ENCODE measurements around the gene TNK2. TPM values are rescaled to one million over a fixed set of nuclear protein-coding genes. Genes with fewer than 3 reads are reported as not detected.
"Not testable (repeated sequence)": the region's sequence is repeated elsewhere in the genome, so short reads cannot be mapped to it uniquely, and the experiment has no call there.

The TNK2 gene
- total RNA-seq, 1 donor from 2014 or later = 35.5 TPM

- H3K27ac Mint-ChIP-seq (ENCODE audit: unreplicated experiment) = no peak overlapping the region
- peak; percentile 10 for DNase-seq (ENCODE audit: low spot score)
- H3K9me3 Mint-ChIP-seq (ENCODE audit: low read depth) = no peaks in the 10 kb centered on the region
- no peaks in the 10 kb centered on the region for H3K4me1 Mint-ChIP-seq (ENCODE audit: low read depth)
- H3K36me3 Mint-ChIP-seq (ENCODE audit: low read depth) = no peaks in the 10 kb centered on the region
- H3K27me3 Mint-ChIP-seq (ENCODE audit: low read depth) = peaks cover 8% of the 10 kb centered on the region
- H3K4me3 Mint-ChIP-seq (ENCODE audit: unreplicated experiment) = no peak overlapping the region
- TF ChIP-seq, protein P1, sequence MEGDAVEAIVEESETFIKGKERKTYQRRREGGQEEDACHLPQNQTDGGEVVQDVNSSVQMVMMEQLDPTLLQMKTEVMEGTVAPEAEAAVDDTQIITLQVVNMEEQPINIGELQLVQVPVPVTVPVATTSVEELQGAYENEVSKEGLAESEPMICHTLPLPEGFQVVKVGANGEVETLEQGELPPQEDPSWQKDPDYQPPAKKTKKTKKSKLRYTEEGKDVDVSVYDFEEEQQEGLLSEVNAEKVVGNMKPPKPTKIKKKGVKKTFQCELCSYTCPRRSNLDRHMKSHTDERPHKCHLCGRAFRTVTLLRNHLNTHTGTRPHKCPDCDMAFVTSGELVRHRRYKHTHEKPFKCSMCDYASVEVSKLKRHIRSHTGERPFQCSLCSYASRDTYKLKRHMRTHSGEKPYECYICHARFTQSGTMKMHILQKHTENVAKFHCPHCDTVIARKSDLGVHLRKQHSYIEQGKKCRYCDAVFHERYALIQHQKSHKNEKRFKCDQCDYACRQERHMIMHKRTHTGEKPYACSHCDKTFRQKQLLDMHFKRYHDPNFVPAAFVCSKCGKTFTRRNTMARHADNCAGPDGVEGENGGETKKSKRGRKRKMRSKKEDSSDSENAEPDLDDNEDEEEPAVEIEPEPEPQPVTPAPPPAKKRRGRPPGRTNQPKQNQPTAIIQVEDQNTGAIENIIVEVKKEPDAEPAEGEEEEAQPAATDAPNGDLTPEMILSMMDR (IDR thresholded peaks at IDR 0.05) = no peak
Observed at GRCh38 chr3:195921334-195921791, 13.0 kb upstream of the TNK2 start.

DNA sequence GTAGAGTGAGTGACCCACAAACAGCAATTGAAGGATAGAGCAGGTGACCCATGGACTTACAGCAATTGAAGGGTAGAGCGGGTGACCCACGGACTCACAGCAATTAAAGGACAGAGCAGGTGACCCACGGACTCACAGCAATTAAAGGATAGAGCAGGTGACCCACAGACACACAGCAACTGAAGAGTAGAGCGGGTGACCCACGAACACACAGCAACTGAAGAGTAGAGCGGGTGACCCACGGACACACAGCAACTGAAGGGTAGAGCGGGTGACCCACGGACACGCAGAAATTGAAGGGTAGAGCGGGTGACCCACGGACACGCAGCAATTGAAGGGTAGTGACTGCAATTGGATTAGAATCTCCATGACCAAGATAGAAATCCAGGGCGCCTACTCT is 9.8 kb upstream of the TNK2 start:
- no peak overlapping the region for H3K4me3 Mint-ChIP-seq (ENCODE audit: unreplicated experiment)
- peaks cover 7% of the 10 kb centered on the region for H3K27me3 Mint-ChIP-seq (ENCODE audit: low read depth)
- no peaks in the 10 kb centered on the region for H3K36me3 Mint-ChIP-seq (ENCODE audit: low read depth)
- DNase-seq (ENCODE audit: low spot score) = peak; percentile 63
- no peak overlapping the region for H3K27ac Mint-ChIP-seq (ENCODE audit: unreplicated experiment)
- TF ChIP-seq, protein P1 (IDR thresholded peaks at IDR 0.05) = no peak
- no peaks in the 10 kb centered on the region for H3K9me3 Mint-ChIP-seq (ENCODE audit: low read depth)
- peaks cover 5% of the 10 kb centered on the region for H3K4me1 Mint-ChIP-seq (ENCODE audit: low read depth)

DNA sequence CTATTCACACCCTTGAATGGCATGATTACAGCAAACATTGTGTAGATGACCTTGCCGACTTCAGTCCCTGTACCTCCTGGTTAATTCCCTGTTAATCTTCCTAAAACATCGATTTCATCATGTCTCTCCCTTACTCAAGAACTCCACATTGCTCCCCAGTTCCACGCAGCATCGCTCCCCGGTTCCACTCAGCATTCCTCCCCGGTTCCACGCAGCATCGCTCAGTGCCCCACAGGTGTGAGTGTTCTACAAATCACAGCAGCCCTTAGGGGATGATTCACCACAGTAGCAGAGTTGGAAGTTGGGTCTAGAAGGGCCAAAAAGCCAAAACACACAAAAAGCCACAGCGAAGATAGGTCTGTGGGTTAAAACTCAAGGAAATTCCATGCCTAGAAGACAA is 8.6 kb upstream of the TNK2 start:
- H3K27me3 Mint-ChIP-seq (ENCODE audit: low read depth) = peaks cover 7% of the 10 kb centered on the region
- DNase-seq (ENCODE audit: low spot score) = peak; percentile 36
- H3K36me3 Mint-ChIP-seq (ENCODE audit: low read depth) = no peaks in the 10 kb centered on the region
- TF ChIP-seq, protein P1 (IDR thresholded peaks at IDR 0.05) = no peak
- no peak overlapping the region for H3K4me3 Mint-ChIP-seq (ENCODE audit: unreplicated experiment)
- H3K4me1 Mint-ChIP-seq (ENCODE audit: low read depth) = peaks cover 6% of the 10 kb centered on the region
- H3K27ac Mint-ChIP-seq (ENCODE audit: unreplicated experiment) = no peak overlapping the region
- H3K9me3 Mint-ChIP-seq (ENCODE audit: low read depth) = no peaks in the 10 kb centered on the region

DNA sequence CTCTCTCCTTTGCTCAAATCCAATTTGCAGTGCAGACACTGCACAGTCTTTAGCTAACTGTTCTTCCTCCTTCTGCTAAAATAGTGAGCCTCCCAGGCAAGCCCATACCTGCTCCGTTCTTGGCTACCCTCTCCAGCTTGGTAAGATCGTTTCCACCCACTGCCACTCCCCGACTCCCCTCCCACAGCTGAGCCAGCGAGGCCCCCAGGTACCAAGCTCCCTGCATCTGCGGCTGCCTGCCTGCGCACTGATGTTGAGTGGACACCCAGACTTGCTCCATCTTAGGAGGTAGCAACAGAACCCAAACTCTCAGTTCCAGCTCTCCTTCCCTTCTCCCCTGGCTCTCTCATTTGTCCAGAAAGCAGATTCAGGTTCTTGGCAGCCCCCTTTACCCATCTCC is 7.9 kb upstream of the TNK2 start:
- peak; percentile 79 for DNase-seq (ENCODE audit: low spot score)
- Mint-ChIP-seq H3K4me3 (ENCODE audit: unreplicated experiment) (no peak overlapping the region), H3K27ac (ENCODE audit: unreplicated experiment) (no peak overlapping the region), H3K9me3 (ENCODE audit: low read depth) (no peaks in the 10 kb centered on the region), H3K4me1 (ENCODE audit: low read depth) (peaks cover 8% of the 10 kb centered on the region), H3K27me3 (ENCODE audit: low read depth) (peaks cover 7% of the 10 kb centered on the region), H3K36me3 (ENCODE audit: low read depth) (no peaks in the 10 kb centered on the region)
- TF ChIP-seq, protein P1 (IDR thresholded peaks at IDR 0.05) = no peak

- peak overlapping the region; percentile 69 for H3K27ac Mint-ChIP-seq (ENCODE audit: unreplicated experiment)
- no peaks in the 10 kb centered on the region for H3K9me3 Mint-ChIP-seq (ENCODE audit: low read depth)
- H3K4me3 Mint-ChIP-seq (ENCODE audit: unreplicated experiment) = no peak overlapping the region
- no peak for DNase-seq (ENCODE audit: low spot score)
- H3K36me3 Mint-ChIP-seq (ENCODE audit: low read depth) = no peaks in the 10 kb centered on the region
- peaks cover 7% of the 10 kb centered on the region for H3K27me3 Mint-ChIP-seq (ENCODE audit: low read depth)
- TF ChIP-seq, protein P1 (IDR thresholded peaks at IDR 0.05) = peak; percentile 99
- peaks cover 14% of the 10 kb centered on the region for H3K4me1 Mint-ChIP-seq (ENCODE audit: low read depth)
Observed at GRCh38 chr3:195914648-195915473, 6.5 kb upstream of the TNK2 start.

DNA sequence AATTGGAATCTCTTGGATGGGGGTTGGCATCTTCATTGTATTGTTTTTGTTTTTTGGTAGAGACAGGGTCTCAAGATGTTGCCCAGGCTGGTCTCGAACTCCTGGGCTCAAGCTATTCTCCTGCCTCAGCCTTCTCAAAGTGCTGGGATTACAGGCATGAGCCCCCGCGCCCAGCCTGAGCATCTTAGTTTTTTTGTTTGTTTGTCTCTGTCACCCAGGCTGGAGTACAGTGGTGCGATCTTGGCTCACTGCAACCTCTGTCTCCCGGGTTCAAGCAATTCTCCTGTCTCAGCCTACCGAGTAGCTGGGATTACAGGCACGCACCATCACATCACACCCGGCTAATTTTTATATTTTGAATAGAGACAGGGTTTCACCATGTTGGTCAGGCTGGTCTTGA is 5.8 kb upstream of the TNK2 start:
- H3K27me3 Mint-ChIP-seq (ENCODE audit: low read depth); H3K36me3 Mint-ChIP-seq (ENCODE audit: low read depth); H3K4me3 Mint-ChIP-seq (ENCODE audit: unreplicated experiment); H3K9me3 Mint-ChIP-seq (ENCODE audit: low read depth); H3K27ac Mint-ChIP-seq (ENCODE audit: unreplicated experiment): not testable (repeated sequence)
- peak; percentile 18 for DNase-seq (ENCODE audit: low spot score)
- peaks cover 14% of the 10 kb centered on the region for H3K4me1 Mint-ChIP-seq (ENCODE audit: low read depth)

Measured in chondrocyte (in vitro differentiated cells).